Gastrocnemius medialis (tissue), 4 donors: ENCODE results near the gene KIRREL3. TPM values are rescaled to one million over a fixed set of nuclear protein-coding genes. Genes with fewer than 3 reads are reported as not detected.

Source experiments
- ATAC-seq, 2 donors: fragments of 150-250 bp; one replicate each; pipeline ENCODE4 v1.9.1; 2016
- DNase-seq, 2 donors: peaks; one replicate each; pipeline ENCODE4 v3.0.0-alpha.2; 2019
- H3K27ac ChIP-seq, 4 donors: fragments of 200-600 bp; sonication (generic); 1 replicate in 1 of 4; 2 replicates in 3 of 4; pipeline ENCODE4 v1.5.1; 2016 to 2018; ENCODE audit warnings: mild to moderate bottlenecking in 2 of 4, moderate library complexity in 1 of 4
- H3K27me3 ChIP-seq, 3 donors: fragments of 200-600 bp; sonication (generic) in 2 of 3; 1 replicate in 1 of 3; 2 replicates in 2 of 3; pipeline versions ENCODE4 v1.5.1 to v1.6.0; 2016 to 2019; ENCODE audit warnings: mild to moderate bottlenecking in 1 of 3, moderate library complexity in 1 of 3
- H3K36me3 ChIP-seq, 2 donors: fragments of 200-600 bp; sonication (generic) in 1 of 2; one replicate each; pipeline ENCODE4 v1.5.1; 2017 to 2018
- H3K4me1 ChIP-seq, 2 donors: fragments of 200-600 bp; sonication (generic) in 1 of 2; one replicate each; pipeline ENCODE4 v1.5.1; 2016 to 2017; ENCODE audit warnings: mild to moderate bottlenecking in 2 of 2
- H3K4me3 ChIP-seq, 4 donors: fragments of 200-600 bp; sonication (generic) in 3 of 4; 1 replicate in 1 of 4; 2 replicates in 3 of 4; pipeline ENCODE4 v1.5.1; 2016 to 2019; ENCODE audit warnings: mild to moderate bottlenecking in 2 of 4
- H3K9me3 ChIP-seq, 3 donors: fragments of 200-600 bp; sonication (generic) in 2 of 3; 1 replicate in 1 of 3; 2 replicates in 2 of 3; pipeline ENCODE4 v1.5.1; 2016 to 2019
- CTCF ChIP-seq, 5 experiments: fragments of 450-650 bp in 3 of 5; fragments of 200-600 bp in 2 of 5; sonication (generic) in 2 of 5; IDR thresholded peaks in 4 of 5; conservative IDR thresholded peaks in 1 of 5; 1 replicate in 4 of 5; 2 replicates in 1 of 5; pipeline ENCODE4 v1.5.1; 2016 to 2019; ENCODE audit warnings: antibody characterized with exemption in 5 of 5, mild to moderate bottlenecking in 3 of 5, moderate library complexity in 3 of 5
- POLR2A ChIP-seq, 2 donors: fragments of 450-650 bp; IDR thresholded peaks; one replicate each; pipeline ENCODE4 v1.6.1; 2017; ENCODE audit warnings: antibody characterized with exemption in 2 of 2, mild to moderate bottlenecking in 2 of 2, moderate library complexity in 2 of 2
- in situ Hi-C, 4 donors: fragments of 200-750 bp; cut with MboI; loops; one replicate each; pipeline versions ENCODE4 v1.15.0 to v1.8.0; 2017; ENCODE audit warnings: low sequenced_read_pairs in 4 of 4
- intact Hi-C: fragments of 100-400 bp; cut with DNase I; formaldehyde crosslinking; loops from one replicate; pipeline ENCODE4 v1.15.1; 2023; ENCODE audit warnings: low total_unique reads
- total RNA-seq, 4 donors: library from RNA; depleted of rRNA; stranded (reverse); fragments of >200 nt; gene quantifications; one replicate each; pipeline versions ENCODE4 v1.1.0 to v1.2.3, GENCODE V29; 2016

The KIRREL3 gene
- total RNA-seq, 4 donors from 2014 or later, result 0.10 TPM; not detected in 3

GRCh38 chr11:126915430-126915829 lies 85.1 kb downstream of the KIRREL3 start:
- DNase-seq (no peak), ATAC-seq (no peak)
- in situ Hi-C loops, result no loop called here
- Histone ChIP-seq H3K9me3 (no peaks in the 10 kb centered on the region), H3K27ac (no peak overlapping the region), H3K4me3 (no peak overlapping the region), H3K36me3 (no peaks in the 10 kb centered on the region), H3K27me3 (no peaks in the 10 kb centered on the region), H3K4me1 (no peaks in the 10 kb centered on the region)
- TF ChIP-seq POLR2A (IDR thresholded peaks at IDR 0.05) (no peak), CTCF (IDR thresholded peaks at IDR 0.05 in 4 of 5, conservative IDR thresholded peaks at IDR 0.05 in 1 of 5) (no peak)
- intact Hi-C loops, result no loop called here

GRCh38 chr11:126914941-126915340 lies 85.6 kb downstream of the KIRREL3 start:
- Histone ChIP-seq H3K27ac (no peak overlapping the region), H3K9me3 (no peaks in the 10 kb centered on the region), H3K4me3 (no peak overlapping the region), H3K4me1 (no peaks in the 10 kb centered on the region), H3K36me3 (no peaks in the 10 kb centered on the region), H3K27me3 (no peaks in the 10 kb centered on the region)
- in situ Hi-C loops (no loop called here), intact Hi-C loops (no loop called here)
- ATAC-seq, result no peak
- no peak for TF ChIP-seq POLR2A (IDR thresholded peaks at IDR 0.05)
- no peak for TF ChIP-seq CTCF (IDR thresholded peaks at IDR 0.05 in 4 of 5, conservative IDR thresholded peaks at IDR 0.05 in 1 of 5)
- DNase-seq, result no peak

- TF ChIP-seq POLR2A (IDR thresholded peaks at IDR 0.05) (no peak), CTCF (IDR thresholded peaks at IDR 0.05 in 4 of 5, conservative IDR thresholded peaks at IDR 0.05 in 1 of 5) (no peak)
Observed at GRCh38 chr11:126914166-126914565, 86.4 kb downstream of the KIRREL3 start.

GRCh38 chr11:126904520-126904919 lies 96.0 kb downstream of the KIRREL3 start:
- Histone ChIP-seq H3K27me3 (no peaks in the 10 kb centered on the region), H3K36me3 (no peaks in the 10 kb centered on the region), H3K4me1 (no peaks in the 10 kb centered on the region), H3K4me3 (no peak overlapping the region), H3K9me3 (no peaks in the 10 kb centered on the region), H3K27ac (no peak overlapping the region)
- in situ Hi-C loops, result no loop called here
- intact Hi-C loops, result no loop called here
- ATAC-seq, result no peak
- DNase-seq, result no peak
- TF ChIP-seq CTCF (IDR thresholded peaks at IDR 0.05 in 4 of 5, conservative IDR thresholded peaks at IDR 0.05 in 1 of 5) (no peak), POLR2A (IDR thresholded peaks at IDR 0.05) (no peak)

More at GRCh38 chr11:126914166-126914565, 86.4 kb downstream of the KIRREL3 start:
- intact Hi-C loops, result no loop called here
- DNase-seq (no peak), ATAC-seq (no peak)
- H3K36me3 ChIP-seq, result no peaks in the 10 kb centered on the region
- no peaks in the 10 kb centered on the region for H3K27me3 ChIP-seq
- no peaks in the 10 kb centered on the region for H3K4me1 ChIP-seq
- no peaks in the 10 kb centered on the region for H3K9me3 ChIP-seq
- in situ Hi-C loops, result no loop called here
- H3K27ac ChIP-seq, result no peak overlapping the region
- H3K4me3 ChIP-seq, result no peak overlapping the region

- intact Hi-C loops (no loop called here), in situ Hi-C loops (no loop called here)
- Histone ChIP-seq H3K4me3 (no peak overlapping the region), H3K4me1 (no peaks in the 10 kb centered on the region), H3K36me3 (no peaks in the 10 kb centered on the region), H3K9me3 (no peaks in the 10 kb centered on the region), H3K27me3 (no peaks in the 10 kb centered on the region), H3K27ac (no peak overlapping the region)
- ATAC-seq, result no peak
- DNase-seq, result no peak
- no peak for TF ChIP-seq POLR2A (IDR thresholded peaks at IDR 0.05)
- TF ChIP-seq CTCF (IDR thresholded peaks at IDR 0.05 in 4 of 5, conservative IDR thresholded peaks at IDR 0.05 in 1 of 5), result no peak
Observed at GRCh38 chr11:126901783-126902182, 98.8 kb downstream of the KIRREL3 start.
